HepG2 (cell line): Measurements from ENCODE around the gene FAM120AOS. TPM values are rescaled to one million over a fixed set of nuclear protein-coding genes. Genes with fewer than 3 reads are reported as not detected.

ENCODE experiments used
- ARHGAP35 ChIP-seq: sonication (generic); formaldehyde crosslinking; IDR thresholded peaks from 2 replicates; pipeline ENCODE4 v1.9.0; 2022; ENCODE audit warnings: mild to moderate bottlenecking, inconsistent platforms, moderate library complexity, missing genetic modification reagents, borderline replicate concordance
- DMAP1 ChIP-seq: IDR thresholded peaks from 2 replicates; pipeline ENCODE4 v1.6.1; 2016
- DR1 ChIP-seq: sonication (generic); formaldehyde crosslinking; IDR thresholded peaks from 2 replicates; pipeline ENCODE4 v1.8.0; 2021; ENCODE audit warnings: mild to moderate bottlenecking, missing genetic modification reagents, inconsistent platforms
- GATAD2A ChIP-seq: IDR thresholded peaks from 2 replicates; pipeline ENCODE4 v1.6.1; 2016
- HCFC1 ChIP-seq: fragments of 150-350 bp; IDR thresholded peaks from 2 replicates; pipeline ENCODE4 v1.6.1; 2014; ENCODE audit warnings: low read depth, low read length
- KLF6 ChIP-seq: IDR thresholded peaks from 2 replicates; pipeline ENCODE4 v1.8.0; 2016; ENCODE audit warnings: missing biosample characterization, missing genetic modification reagents
- KMT2A ChIP-seq: sonication (generic); formaldehyde crosslinking; IDR thresholded peaks from 2 replicates; pipeline ENCODE4 v1.4.0; 2020; ENCODE audit warnings: missing genetic modification reagents
- NFIC ChIP-seq: IDR thresholded peaks from 2 replicates; pipeline ENCODE4 v1.6.1; 2012; ENCODE audit warnings: mild to moderate bottlenecking, low read length, inconsistent platforms
- NFKBIZ ChIP-seq: IDR thresholded peaks from 2 replicates; pipeline ENCODE4 v1.6.1; 2018; ENCODE audit warnings: missing genetic modification reagents, missing compliant biosample characterization
- NR1H2 ChIP-seq: sonication (generic); formaldehyde crosslinking; IDR thresholded peaks from 2 replicates; pipeline ENCODE4 v1.8.1; 2022; ENCODE audit warnings: low read depth, missing genetic modification reagents, borderline replicate concordance
- TSC22D2 ChIP-seq: sonication (generic); formaldehyde crosslinking; IDR thresholded peaks from 2 replicates; pipeline ENCODE4 v1.5.1; 2020; ENCODE audit warnings: missing genetic modification reagents, mild to moderate bottlenecking, borderline replicate concordance
- XRCC5 ChIP-seq: fragments of 200-400 bp; formaldehyde crosslinking; optimal IDR thresholded peaks from 2 replicates; pipeline ENCODE3; 2017; ENCODE audit warnings: mild to moderate bottlenecking, low read length
- ZBTB38 ChIP-seq: sonication (generic); formaldehyde crosslinking; IDR thresholded peaks from 2 replicates; pipeline ENCODE4 v1.5.1; 2020; ENCODE audit warnings: mild to moderate bottlenecking, missing genetic modification reagents
- ZFP82 ChIP-seq: sonication (generic); formaldehyde crosslinking; IDR thresholded peaks from 2 replicates; pipeline ENCODE4 v1.5.1; 2020; ENCODE audit warnings: mild to moderate bottlenecking, missing genetic modification reagents, borderline replicate concordance
- ZFP90 ChIP-seq: sonication (generic); formaldehyde crosslinking; IDR thresholded peaks from 2 replicates; pipeline ENCODE4 v1.8.0; 2022; ENCODE audit warnings: missing genetic modification reagents, mild to moderate bottlenecking, inconsistent platforms, borderline replicate concordance
- ZNF446 ChIP-seq: sonication (generic); formaldehyde crosslinking; IDR thresholded peaks from 2 replicates; pipeline ENCODE4 v1.5.0; 2020; ENCODE audit warnings: mild to moderate bottlenecking, missing genetic modification reagents
- ZNF547 ChIP-seq: sonication (generic); formaldehyde crosslinking; IDR thresholded peaks from 2 replicates; pipeline ENCODE4 v1.5.1; 2020; ENCODE audit warnings: mild to moderate bottlenecking, missing genetic modification reagents
- polyA plus RNA-seq, 8 experiments: library from polyadenylated mRNA; depleted of rRNA in 3 of 8; stranded (reverse) in 7 of 8; unstranded in 1 of 8; fragments of >200 nt; fragmentation: Illumina TruSeq in 4 of 8; extraction: Trizol in 4 of 8; gene quantifications; 2 replicates each; pipeline versions ENCODE4 v1.2.1 to v1.2.3, GENCODE V29; 2011 to 2016; ENCODE audit warnings: low read depth in 4 of 8, missing spikeins in 1 of 8, mixed read lengths in 1 of 8; ENCODE audit not compliant: insufficient read depth in 1 of 8
- total RNA-seq, 5 experiments: library from RNA; depleted of rRNA; stranded (reverse); fragments of >200 nt; fragmentation: Illumina TruSeq; extraction: Trizol; gene quantifications; 2 replicates each; pipeline ENCODE4 v1.2.3, GENCODE V29; 2016; ENCODE audit warnings: low read depth in 1 of 5

The FAM120AOS gene
- total and polyA plus RNA-seq, 2 of the 13 experiments (the other 11 are each of a cell fraction or from before 2014, with no cell fraction given), result 28.2 to 34.6 TPM

- TF ChIP-seq KLF6 (CRISPR knock-in tag), result no peak
- no peak for TF ChIP-seq ARHGAP35 (CRISPR knock-in tag)
- TF ChIP-seq HCFC1, result no peak
- TF ChIP-seq TSC22D2 (CRISPR knock-in tag), result no peak
- TF ChIP-seq ZBTB38 (CRISPR knock-in tag), result no peak
- no peak for TF ChIP-seq NR1H2
- TF ChIP-seq DMAP1, result peak; percentile 30; the same call in 1 of the 2 replicates
- TF ChIP-seq ZFP90 (CRISPR knock-in tag), result no peak
- no peak for TF ChIP-seq ZFP82 (CRISPR knock-in tag)
- no peak for TF ChIP-seq NFKBIZ (CRISPR knock-in tag)
- peak; percentile 97 for TF ChIP-seq KMT2A
- TF ChIP-seq ZNF547 (CRISPR knock-in tag), result no peak
- 0 out of 2 replicates have a peak, but pooled peaks have one; percentile 60 for TF ChIP-seq NFIC
- TF ChIP-seq DR1 (CRISPR knock-in tag), result no peak
- 0 out of 2 replicates have a peak, but pooled peaks have one; percentile 10 for TF ChIP-seq GATAD2A (CRISPR knock-in tag)
- 0 out of 2 replicates have a peak, but pooled peaks have one; percentile 36 for TF ChIP-seq ZNF446 (CRISPR knock-in tag)
- peak; percentile 40 for TF ChIP-seq XRCC5
These were observed at the start of gene FAM120AOS (continued) for GRCh38 chr9:93453047-93453914.
